NCI-H226 (cell line): ENCODE results near the gene OLFML2B.

Experiments
- DNase-seq: peaks from one replicate; pipeline ENCODE4 v3.0.0-alpha.2; 2015

Gene OLFML2B

DNA sequence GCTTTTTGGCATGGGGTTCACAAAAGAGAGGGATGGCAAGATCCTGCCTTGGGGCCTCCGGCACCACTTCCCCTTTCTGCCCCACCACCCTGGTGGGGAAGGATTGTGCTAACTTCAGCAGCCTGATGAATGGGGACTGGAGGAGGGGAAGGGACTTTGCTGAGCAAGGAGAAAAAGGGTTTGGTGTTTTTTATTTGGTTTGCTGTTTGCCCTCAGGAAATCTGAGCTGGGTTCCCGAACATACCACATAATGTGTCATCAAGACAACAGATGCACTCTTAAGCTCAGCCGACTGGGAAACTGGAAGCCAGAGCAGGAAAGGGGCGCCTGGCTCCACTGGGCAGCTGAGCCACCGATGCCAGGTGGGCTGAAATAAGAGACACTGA lies 19.8 kb downstream of the OLFML2B start:
- DNase-seq = peak; percentile 80

DNA sequence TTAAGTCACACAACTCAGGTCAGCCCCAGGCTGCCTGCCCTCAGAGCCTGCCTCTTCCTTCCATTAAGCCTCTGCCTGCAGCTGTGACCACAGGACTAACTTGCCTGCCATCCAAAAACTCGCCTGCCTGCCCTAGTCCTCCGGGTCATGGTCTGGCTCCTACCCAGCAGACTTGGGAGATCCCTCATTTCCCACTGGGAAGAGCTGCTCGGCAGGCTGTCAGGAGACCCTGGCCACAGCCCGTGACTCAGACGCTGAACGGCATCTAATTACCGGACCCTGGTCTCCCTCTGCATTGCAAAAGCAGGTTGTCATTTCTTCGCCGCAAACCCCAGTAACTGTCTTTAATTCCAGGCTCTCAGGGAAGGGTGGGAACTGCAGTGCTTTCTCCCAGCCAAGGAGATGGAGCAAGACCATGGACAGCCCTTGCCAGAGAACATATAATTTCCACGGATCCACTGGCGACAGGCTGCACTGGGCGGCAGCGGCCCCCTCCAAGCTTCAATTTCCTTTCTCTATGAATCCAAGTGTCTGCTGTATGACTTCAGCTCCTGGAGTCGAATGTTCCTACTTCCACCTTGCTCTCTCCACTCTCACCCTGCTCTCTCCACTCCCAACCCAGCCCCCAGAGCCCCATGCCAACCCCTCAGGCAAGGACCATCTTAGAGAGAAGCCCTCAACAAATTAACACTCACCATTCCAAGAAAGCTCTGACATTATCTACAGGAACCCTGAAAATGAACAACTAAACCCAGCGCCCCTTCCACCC lies 20.4 kb downstream of the OLFML2B start:
- DNase-seq = no peak

DNA sequence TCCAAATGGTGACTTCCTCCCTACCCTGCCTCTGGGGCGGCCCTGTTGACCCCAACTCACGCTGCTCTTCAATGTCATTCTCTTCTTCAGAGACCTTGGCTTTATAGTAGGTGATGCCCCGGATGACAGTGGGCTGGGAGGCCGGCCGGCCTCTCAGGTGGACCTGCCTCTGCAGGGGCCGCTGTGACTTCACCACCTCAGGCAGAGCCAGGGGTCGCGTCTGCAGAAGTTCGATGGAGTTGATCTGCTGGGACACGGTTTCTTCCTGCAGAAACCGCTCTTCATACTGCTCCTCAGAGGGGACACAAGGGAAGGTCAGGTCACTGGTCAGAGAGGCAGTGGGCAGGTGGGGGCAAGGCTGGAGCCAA lies 23.6 kb downstream of the OLFML2B start:
- no peak for DNase-seq

DNA sequence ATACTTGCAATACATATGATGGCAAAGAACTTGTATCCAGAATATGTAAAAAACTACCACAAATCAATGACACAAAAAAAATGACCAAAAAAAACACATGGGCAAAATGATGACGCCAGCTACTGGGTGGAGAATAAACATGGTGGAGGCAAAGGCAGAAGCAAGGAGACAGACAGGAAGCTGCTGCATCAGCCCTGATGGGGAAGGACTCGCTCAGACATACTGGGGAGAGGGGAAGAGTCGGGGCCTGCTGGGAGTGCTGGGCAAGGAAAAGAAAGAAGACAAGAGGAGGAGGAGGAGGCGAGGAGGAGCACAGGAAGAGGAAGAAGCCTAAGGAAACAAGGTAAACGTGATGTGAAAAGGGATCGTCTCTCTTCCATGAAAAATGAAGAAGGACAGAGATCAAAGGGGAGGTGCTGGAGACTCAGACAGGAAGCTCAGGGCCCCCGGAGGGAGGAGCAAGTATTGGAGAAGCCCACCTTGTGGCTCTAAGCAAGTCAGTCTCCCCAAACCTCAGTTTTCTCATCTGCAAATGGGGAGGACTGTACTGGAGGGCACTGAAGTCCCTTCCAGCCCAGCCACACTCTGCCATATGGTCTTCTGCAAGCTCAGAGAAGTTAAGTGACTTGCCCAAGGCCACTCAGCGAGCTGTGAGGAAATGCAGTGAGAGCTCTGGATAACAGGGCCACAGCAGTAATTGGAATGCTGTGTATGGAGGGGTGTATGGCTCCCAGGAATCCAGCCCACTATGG lies 24.2 kb downstream of the OLFML2B start:
- no peak for DNase-seq

DNA sequence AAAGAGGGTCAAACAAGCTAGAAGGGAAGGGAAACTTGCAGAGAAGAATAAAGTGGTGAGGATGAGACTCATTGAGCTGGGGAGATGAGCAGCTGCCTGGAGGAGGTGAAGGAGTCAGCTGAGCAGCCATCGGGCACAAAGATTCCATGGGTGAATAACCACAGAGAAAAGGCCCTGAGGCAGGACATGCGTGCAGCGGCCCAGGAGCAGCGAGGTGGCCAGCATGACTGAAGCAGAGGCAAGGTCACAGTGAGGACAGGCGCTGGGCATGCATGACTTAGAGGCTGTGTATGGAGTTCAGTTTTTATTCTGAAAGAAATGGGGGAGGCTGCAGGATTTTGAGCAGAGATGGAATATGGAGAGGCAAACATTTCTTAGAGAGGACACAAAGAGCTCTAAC lies 24.9 kb downstream of the OLFML2B start:
- no peak for DNase-seq

DNA sequence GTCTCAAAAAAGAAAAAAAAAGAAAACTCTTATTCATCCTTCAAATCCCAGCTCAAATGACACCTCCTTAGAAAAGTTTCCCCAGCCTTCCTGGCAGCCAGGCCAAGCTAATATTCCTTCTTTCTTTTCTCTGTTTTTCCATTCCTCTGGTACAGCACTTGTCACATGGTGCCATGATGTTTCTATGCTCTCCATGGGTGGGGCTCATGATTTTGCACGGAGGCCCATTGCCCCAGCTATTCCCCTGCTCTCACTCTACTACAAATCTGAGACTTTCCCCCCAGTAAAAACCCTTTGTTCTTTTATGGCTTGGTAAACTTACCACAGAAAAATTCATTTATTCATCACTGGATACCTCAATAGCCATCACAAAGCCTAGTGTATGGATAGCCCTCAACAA lies 26.5 kb downstream of the OLFML2B start:
- no peak for DNase-seq

DNA sequence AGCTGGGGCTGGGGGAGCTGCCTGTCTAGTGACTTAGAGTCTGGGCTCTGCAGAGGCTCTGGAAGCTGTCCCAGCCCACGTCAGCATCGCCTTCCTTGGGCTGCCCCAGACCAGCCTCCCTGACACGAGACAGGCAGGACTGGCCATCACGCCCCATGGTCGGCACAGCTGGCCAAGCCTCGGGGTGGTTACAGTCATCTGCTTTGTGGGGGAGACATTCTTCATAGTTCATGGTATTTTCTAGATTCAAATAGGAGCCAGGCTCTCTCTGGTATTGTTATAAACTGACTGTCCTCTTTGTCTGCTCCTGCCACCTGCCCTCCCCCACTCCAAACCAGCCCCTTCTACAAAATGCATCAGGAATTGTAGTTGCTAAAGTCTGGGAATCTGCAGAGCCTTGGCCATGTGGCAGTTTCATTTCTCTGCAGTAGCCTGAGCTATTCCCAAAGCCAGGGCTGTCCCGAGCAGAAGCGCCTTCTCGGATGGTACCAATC lies 29.4 kb downstream of the OLFML2B start:
- DNase-seq = no peak

DNA sequence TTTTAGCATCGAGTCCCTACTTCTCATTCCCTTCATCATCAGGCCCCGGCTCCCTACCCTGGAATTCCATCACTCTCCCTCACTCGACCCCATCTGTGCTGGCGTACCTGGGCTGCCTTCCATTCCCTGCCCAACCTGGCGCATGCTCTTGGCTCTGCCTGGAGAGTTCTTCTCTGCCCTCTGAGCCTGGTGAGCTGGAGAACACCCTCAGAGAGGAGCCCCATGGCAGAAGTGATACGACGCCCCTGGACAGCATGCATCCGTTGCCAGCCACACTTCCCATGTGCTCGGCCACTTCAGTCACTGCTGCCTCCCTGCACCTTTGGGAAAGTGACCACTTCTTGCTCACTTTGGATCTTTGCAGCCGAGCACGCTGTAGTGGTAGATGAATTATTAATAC lies 30.1 kb downstream of the OLFML2B start:
- DNase-seq = no peak

DNA sequence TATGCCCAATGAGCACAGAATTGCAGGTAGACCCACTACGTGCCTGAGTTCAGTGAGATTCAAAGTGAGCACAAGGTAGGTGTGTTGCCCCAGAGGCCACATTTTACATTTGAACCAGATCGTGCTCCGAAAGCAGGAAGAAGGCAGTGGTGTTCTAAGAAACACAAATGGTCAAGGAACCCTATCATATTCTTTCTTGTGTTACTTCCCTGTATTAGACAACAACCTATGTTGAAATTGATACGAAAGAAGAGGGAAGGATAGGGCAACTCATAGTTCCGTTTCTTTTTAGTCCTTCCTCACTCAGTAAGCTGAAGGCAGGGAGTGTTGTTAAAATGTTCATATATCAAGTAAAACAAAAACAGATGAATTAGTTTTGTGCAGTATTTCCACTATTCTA lies 33.9 kb downstream of the OLFML2B start:
- DNase-seq = no peak

DNA sequence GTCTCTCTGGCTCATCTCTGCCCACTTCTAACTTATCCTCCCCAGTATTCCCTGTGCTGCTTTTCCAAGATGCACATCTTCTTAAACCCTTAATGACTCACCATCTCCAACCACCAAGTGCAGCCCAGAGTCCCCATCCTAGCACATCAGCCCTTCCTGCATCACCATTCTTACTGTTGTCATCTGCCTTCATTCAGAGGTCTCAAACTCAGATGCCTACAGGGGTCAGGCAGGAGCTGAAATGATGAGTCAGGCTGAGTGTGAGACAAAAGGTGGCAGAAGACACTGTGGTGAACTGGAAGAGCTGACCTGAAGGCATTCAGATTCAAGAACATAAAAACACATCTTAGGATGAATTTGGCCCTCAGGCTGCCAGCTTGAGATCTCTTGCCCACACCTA lies 34.6 kb downstream of the OLFML2B start:
- DNase-seq = peak; percentile 9

DNA sequence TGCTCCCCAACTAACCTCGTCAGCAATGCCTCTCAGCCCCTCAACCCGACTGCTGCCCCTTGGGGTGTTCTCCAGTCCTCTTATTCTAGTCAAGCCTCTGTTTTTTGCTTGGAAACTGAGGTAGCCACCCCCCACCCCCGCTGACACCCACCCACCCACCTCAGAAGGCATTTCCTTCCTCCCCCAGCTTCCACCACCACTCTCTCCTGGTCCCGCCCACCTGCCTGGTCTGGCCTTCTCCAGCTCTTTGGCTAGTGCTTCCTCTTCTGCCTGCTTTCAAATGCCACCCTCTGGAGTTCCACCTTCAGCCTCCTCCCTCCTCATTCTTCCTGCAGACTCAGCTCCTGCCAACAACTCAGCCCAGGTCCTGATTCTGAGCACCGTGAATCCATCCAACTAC lies 35.3 kb downstream of the OLFML2B start:
- DNase-seq = no peak

DNA sequence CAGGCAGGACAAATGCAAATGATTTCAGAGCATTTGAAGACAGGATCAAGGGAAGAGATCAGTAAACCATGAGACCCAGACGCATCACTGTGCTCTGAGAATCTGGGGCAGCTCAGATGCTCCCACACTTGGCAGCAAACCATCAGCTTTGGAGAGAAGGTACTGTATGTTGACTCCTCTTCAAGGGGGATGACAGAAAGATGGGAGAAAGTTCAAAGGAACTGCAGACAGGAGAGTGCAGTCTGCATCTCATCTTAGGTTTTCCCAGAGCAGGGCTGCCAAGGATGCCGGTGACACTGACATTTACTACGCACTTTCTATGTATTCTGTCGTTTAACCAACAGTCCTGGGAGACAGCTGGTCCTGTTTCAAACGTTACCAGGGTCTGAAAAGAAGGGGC lies 35.8 kb downstream of the OLFML2B start:
- DNase-seq = no peak

DNA sequence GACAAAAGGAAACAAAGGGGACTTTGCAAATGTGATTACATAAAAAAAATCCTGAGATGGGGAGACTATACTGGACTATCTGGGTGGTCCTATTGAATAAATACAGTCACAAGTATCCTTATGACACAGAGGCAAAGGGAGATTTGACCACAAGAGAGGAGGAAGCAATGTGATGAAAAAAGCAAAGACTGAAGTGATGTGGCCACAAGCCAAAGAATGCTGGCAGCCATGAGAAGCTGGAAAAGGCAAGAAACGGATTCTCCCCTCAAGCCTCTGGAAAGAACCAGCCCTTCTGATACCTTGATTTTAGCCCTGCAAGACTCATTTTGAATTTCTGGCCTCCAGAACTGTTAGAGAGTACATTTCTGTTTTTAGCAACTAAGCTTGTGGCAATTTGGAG lies 36.4 kb downstream of the OLFML2B start:
- no peak for DNase-seq

DNA sequence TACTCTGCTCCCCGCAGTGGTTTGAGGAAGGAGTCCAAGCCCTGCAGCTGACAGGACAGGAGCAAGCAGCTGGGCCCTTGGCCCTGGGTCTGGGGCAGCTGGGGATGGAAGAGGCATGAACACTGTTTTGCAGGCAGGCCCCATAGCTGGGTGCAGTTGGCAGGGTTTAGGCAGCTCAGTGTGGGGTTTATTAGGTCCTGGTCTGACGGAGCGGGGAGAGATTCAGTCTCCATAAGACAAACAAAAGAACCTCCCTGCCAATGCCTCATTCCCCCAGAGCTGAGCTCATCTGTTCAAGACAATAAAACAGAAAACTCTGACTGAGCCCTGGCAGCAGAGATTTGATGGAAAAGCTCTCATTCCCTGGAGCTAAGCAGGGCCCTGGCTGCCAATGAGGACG lies 37.3 kb downstream of the OLFML2B start:
- DNase-seq = no peak

DNA sequence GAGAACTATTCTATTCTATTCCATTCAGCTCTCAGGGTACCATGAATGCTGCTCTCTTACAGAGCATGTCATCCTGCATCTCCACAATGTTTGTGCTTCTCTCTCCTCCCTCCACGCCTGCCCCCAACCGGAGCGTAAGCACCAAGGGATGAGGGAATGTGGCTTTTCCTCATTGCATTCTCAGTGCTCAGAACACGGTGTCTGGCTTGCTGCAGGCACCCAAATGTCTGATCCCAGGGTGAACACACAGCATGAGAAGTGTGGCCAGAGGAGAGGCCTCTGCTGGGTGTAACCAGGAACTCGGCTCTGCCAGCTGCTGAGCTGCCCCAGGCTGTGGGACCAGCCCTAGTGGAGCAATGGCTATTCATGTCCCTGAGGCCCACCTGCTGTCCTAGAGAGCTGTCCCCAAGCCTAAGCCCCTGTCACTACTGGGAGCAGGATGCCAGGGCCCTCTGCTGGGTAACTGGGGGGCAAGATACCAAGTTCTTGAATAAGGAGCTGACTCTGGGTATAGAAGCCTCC lies 38.3 kb downstream of the OLFML2B start:
- no peak for DNase-seq

DNA sequence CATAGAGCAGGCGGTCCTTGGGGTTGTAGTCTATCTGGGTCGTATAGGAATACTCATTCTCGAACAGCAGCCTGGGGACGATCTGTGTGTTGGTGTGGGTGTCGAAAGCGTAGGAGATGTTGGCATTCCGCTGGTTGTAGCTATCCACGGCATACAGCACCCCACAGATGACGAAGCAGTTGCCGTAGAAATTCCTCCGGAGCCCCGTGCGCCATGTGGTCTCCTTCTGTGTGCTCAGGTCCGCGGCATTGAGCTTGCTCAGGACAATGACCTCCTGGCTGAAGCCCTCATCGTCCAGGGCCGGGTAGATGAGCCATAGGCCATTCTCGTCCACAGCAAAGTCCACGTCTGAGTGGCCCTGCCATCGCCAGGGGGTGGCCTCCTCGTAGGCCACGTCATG lies 39.9 kb downstream of the OLFML2B start:
- DNase-seq = no peak

DNA sequence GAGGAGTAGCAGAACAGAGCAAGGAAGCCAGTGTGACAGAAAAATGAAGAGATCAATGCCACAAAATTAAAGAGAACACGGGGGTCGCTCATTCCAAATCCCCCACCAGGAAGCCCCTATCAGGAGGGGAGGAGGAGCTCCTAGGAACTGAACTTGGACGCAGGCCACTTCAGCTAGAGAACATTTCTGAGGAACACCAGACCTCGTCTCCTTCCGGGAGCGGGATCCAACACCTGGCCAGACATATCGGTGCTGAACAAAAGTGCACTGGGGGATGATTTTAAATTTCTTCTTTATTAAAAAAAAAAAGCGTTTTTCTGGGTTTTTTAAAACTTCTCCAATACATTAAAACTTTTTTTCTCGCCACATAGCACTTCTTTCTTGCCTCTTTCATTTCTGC lies 40.8 kb downstream of the OLFML2B start:
- DNase-seq = no peak

DNA sequence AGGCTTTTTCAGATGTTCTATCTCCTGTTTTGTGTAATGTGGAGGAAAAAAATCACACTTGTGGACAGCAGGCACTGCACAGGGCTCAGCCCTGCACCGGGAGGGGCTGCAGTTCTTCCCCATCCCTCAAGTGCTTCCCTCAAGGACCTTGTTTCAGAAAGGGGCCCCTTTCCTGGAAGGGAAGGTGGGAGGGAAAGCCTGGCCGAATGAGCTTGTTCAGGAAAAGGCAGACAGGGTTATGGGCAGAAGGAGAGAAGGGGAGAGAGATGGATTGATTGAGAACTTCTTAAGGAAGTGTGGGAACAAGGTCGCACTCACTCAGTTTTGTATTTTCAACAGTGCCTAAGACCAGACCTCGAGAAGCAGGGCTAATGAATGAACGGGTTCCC lies 41.2 kb downstream of the OLFML2B start:
- DNase-seq = no peak

DNA sequence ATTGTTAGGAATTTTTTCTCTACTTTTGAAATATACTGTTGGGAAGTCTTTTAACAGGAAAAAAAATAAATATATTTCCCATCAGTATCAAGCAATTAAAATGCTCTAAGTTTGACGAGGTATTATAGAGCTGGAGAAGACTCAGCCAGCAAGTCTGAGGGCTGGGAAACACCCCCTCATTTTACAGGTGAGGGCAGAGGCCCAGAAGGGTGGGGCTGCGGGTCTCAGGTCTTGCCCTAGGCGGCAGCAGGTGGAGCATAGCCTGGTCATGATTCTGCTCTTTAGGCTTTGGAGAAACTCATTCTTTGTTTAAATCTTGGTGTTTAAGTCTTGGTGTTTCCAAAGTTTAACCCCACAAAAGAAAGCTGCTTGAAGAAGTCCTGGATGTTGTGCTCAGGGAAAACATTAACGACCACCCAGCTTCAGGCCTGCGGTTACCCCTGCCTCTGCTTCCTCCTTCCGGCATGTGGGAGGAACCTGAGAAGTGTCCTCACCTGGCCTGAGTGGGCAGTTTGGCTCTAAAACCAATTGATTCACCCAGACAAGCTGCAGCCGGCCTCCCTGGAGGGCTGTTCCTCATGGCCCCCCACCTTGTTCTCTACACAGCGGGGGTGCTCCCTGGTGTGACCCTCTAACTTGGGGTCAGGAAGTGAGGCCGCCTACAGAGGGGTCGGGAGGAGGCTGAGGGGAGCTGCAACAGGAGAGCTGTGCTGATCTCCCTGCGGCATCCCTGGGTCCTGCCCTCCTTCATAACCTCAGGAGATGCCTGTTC lies 41.7 kb downstream of the OLFML2B start:
- no peak for DNase-seq

DNA sequence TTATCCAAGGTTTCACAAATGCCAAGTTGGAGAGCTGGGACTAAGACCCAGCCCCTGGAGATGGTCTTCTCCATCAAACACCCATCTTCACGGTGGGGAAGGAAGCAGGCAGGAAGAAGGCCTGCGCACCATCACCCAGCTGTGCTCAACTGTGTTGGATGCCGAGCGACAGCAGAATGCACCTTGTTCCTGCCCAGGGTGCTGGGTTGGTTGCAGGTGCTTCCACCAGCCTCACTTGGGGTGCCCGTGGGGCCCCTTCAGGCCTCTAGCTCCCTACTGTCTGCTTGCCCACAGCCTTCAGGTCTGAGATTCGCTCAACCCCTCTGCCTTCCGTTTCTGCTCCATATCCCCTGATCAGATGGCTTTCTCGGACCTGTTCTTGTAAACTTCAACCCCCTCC lies 42.5 kb downstream of the OLFML2B start:
- no peak for DNase-seq

DNA sequence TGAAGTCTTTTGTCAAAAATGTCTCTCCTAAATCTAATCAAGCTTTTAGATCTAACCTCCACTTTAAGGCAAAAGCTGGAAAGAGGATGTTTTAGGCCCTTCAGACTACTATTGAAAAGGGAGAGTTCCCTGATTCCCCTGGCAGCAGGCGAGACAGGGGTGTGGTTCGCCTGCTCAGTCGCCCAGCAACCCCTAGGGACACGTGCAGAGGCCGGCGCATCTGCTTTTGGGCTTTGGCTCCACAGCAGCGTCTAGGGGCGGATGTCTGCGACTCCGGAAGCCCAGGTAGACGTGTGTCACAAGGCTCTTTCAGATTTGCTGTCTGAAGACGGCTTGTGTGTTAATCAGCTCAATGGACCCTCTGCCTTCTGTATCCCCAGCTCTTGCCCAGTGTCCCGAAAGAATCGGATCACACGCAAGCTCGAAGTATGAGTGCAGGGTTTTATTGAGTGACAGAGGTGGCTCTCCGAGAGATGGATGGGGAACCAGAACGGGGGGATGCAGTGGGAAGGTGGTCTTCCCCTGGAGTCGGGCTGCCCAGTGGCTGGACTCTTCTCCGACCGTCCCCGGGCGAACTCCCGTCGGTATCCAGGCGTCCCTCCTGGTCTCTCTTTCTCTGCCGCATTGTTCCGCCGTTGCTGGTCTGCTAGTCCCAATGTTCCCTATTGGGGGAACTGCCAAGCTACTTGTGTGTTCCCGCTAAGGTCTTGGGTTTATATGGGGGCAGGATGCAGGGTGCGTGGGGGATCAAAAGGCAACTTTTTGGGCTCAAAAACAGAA lies 45.5 kb downstream of the OLFML2B start:
- no peak for DNase-seq

DNA sequence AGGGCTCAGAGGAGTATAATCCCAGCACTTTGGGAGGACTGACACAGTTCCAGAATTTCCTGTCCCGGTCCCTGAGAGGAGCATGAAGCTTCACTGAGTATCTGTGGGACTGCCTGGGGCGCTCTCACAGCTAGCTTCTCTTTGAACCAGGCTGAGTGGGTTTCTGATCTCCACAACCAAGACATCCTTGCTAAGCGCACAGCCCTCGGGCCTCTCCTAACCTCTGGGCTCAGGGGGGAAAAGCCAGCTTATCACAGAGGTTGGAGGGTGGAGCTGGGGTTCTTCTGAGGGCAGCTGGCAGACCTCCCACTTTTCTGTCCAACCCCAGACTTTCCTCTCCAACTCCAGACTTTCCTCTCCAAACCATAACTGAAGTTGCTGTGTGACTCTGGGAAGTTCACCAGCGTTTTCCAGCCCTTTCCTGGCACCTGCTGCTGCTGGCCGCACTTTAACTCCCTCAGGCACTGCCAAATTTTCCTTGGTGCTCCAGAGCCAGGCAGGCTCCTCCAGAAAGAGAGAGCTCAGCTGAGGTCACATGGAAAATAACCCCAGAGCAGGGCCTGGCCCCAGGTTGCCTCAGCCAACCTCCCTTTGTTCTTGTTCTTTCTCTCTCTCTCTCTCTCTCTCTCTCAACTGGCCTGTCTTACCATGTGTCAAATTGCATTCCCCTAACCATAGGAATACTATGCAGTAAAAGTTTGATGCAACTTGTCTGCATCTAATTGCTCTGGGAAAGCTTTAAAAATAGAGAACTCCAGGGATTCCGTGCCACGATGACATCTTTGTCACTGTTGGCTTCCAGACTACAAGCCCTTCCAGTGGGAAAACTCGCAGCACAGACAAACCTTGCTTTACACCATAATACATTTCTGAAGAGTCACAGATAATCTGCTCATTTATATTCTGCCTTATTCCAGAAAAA lies 49.5 kb downstream of the OLFML2B start:
- no peak for DNase-seq
